ENCODE measurements around the gene SHISAL1. TPM values are rescaled to one million over a fixed set of nuclear protein-coding genes. Genes with fewer than 3 reads are reported as not detected.

Gene SHISAL1
- polyA plus RNA-seq, 1 donor (not counting 4 experiments of a cell fraction or from before 2014, with no cell fraction given), result 0.24 TPM

GRCh38 chr22:44221710-44222475, 90.9 kb downstream of the SHISAL1 start:
- no peak for TF ChIP-seq CTCF (optimal IDR thresholded peaks at IDR 0.05 in 1 of 3, IDR thresholded peaks at IDR 0.05 in 1 of 3, conservative IDR thresholded peaks at IDR 0.05 in 1 of 3; ENCODE audit: extremely low read depth in 1 of 3, insufficient read depth in 2 of 3, low read length in 3 of 3)
- no peak for TF ChIP-seq EZH2 (IDR thresholded peaks at IDR 0.05; ENCODE audit: low read length)
- H3K27me3 ChIP-seq (ENCODE audit: control insufficient read depth, extremely low read depth, insufficient read depth, low read length), result peaks cover 25% of the 10 kb centered on the region
- no peak for FAIRE-seq

GRCh38 chr22:44220727-44221680, 91.7 kb downstream of the SHISAL1 start:
- Histone ChIP-seq H3K4me2 (ENCODE audit: control insufficient read depth, extremely low read depth, insufficient read depth, low read depth, low read length) (no peak overlapping the region), H3K27me3 (ENCODE audit: control insufficient read depth, extremely low read depth, insufficient read depth, low read length) (peaks cover 25% of the 10 kb centered on the region), H3K9me1 (ENCODE audit: control insufficient read depth, extremely low read depth, insufficient read depth, low read length) (no peaks in the 10 kb centered on the region), H3K9ac (ENCODE audit: control insufficient read depth, extremely low read depth, insufficient read depth, low read length) (no peak overlapping the region), H3K79me2 (ENCODE audit: control insufficient read depth, insufficient read depth, low read length) (no peaks in the 10 kb centered on the region), H3K9me3 (ENCODE audit: control insufficient read depth, low read depth, low read length) (no peaks in the 10 kb centered on the region), H3K4me1 (ENCODE audit: control insufficient read depth, extremely low read depth, insufficient read depth, low read length) (peaks cover 4% of the 10 kb centered on the region), H3K4me3 (ENCODE audit: control insufficient read depth in 2 of 3, extremely low read depth in 1 of 3, insufficient read depth in 2 of 3, low read depth in 1 of 3, low read length in 3 of 3) (no peak overlapping the region), H3K27ac (ENCODE audit: control insufficient read depth, insufficient read depth, low read length) (no peak overlapping the region), H3K36me3 (ENCODE audit: control insufficient read depth in 2 of 2, extremely low read depth in 1 of 2, insufficient read depth in 2 of 2, low read length in 2 of 2) (no peaks in the 10 kb centered on the region), H4K20me1 (ENCODE audit: control insufficient read depth, extremely low read depth, insufficient read depth, low read length) (no peaks in the 10 kb centered on the region), H2AFZ (ENCODE audit: control insufficient read depth, low read length) (no peak overlapping the region)
- no peak for TF ChIP-seq CTCF (optimal IDR thresholded peaks at IDR 0.05 in 1 of 3, IDR thresholded peaks at IDR 0.05 in 1 of 3, conservative IDR thresholded peaks at IDR 0.05 in 1 of 3; ENCODE audit: extremely low read depth in 1 of 3, insufficient read depth in 2 of 3, low read length in 3 of 3)
- no peak for TF ChIP-seq EZH2 (IDR thresholded peaks at IDR 0.05; ENCODE audit: low read length)
- dilution Hi-C loops (cut with MboI; ENCODE audit: extremely low pct_ligation_motif_present, low sequenced_read_pairs), result no loop called here
- no peak for DNase-seq (ENCODE audit: low read depth, low spot score)
- no peak for FAIRE-seq

More at GRCh38 chr22:44221710-44222475, 90.9 kb downstream of the SHISAL1 start:
- Histone ChIP-seq H3K9me3 (ENCODE audit: control insufficient read depth, low read depth, low read length) (no peaks in the 10 kb centered on the region), H3K4me3 (ENCODE audit: control insufficient read depth in 2 of 3, extremely low read depth in 1 of 3, insufficient read depth in 2 of 3, low read depth in 1 of 3, low read length in 3 of 3) (no peak overlapping the region), H4K20me1 (ENCODE audit: control insufficient read depth, extremely low read depth, insufficient read depth, low read length) (no peaks in the 10 kb centered on the region), H3K4me2 (ENCODE audit: control insufficient read depth, extremely low read depth, insufficient read depth, low read depth, low read length) (no peak overlapping the region), H3K27ac (ENCODE audit: control insufficient read depth, insufficient read depth, low read length) (no peak overlapping the region), H3K9me1 (ENCODE audit: control insufficient read depth, extremely low read depth, insufficient read depth, low read length) (no peaks in the 10 kb centered on the region), H3K79me2 (ENCODE audit: control insufficient read depth, insufficient read depth, low read length) (no peaks in the 10 kb centered on the region), H2AFZ (ENCODE audit: control insufficient read depth, low read length) (no peak overlapping the region), H3K36me3 (ENCODE audit: control insufficient read depth in 2 of 2, extremely low read depth in 1 of 2, insufficient read depth in 2 of 2, low read length in 2 of 2) (no peaks in the 10 kb centered on the region), H3K9ac (ENCODE audit: control insufficient read depth, extremely low read depth, insufficient read depth, low read length) (no peak overlapping the region), H3K4me1 (ENCODE audit: control insufficient read depth, extremely low read depth, insufficient read depth, low read length) (peaks cover 4% of the 10 kb centered on the region)
- dilution Hi-C loops (cut with MboI; ENCODE audit: extremely low pct_ligation_motif_present, low sequenced_read_pairs), result no loop called here
- DNase-seq (ENCODE audit: low read depth, low spot score), result no peak
